GM06990 (cell line): ENCODE measurements around the gene CLRN3.

Experiments used
- DNase-seq: peaks from one replicate; pipeline ENCODE4 v3.0.0-alpha.2; 2011; ENCODE audit not compliant: insufficient read length; ENCODE audit errors: extremely low read depth
- H3K27me3 ChIP-seq: replicated peaks from 2 replicates; pipeline ENCODE4 v1.6.0; 2011; ENCODE audit warnings: low read length; ENCODE audit not compliant: control insufficient read depth, insufficient read depth
- H3K36me3 ChIP-seq: 2 replicates; pipeline ENCODE4 v1.5.1; 2011; ENCODE audit warnings: low read length; ENCODE audit not compliant: control insufficient read depth, insufficient read depth
- H3K4me3 ChIP-seq: replicated peaks from 2 replicates; pipeline ENCODE4 v1.5.1; 2011; ENCODE audit warnings: low read depth, mild to moderate bottlenecking, control low read depth, low read length
- TF ChIP-seq, protein P1 (sequence below): IDR thresholded peaks from 2 replicates; pipeline ENCODE4 v1.5.1; 2011; ENCODE audit warnings: low read length, control low read depth, mild to moderate bottlenecking, inconsistent platforms; ENCODE audit not compliant: insufficient read depth, poor library complexity, severe bottlenecking

Gene CLRN3

DNA sequence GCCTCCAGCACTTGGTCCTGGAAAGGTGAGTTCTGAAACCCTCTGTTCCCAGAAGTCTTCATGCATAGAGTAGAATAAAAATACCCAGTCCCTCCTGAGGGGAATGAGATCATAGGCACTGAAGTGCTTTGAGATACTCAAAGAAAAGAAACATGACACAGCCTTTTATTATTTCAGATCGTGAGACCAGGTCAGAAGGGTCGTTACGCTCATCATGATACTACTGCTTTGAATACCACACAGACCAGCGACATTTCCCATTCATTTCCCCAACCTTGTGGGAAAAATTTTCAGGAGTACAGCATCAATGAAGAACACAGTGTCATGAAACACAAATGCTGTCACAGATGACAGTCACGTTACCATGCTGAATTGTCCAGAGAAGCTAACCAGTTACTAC lies 15.0 kb downstream of the CLRN3 start:
- Histone ChIP-seq H3K4me3 (no peak overlapping the region), H3K27me3 (no peaks in the 10 kb centered on the region; the same call in 1 of the 2 replicates), H3K36me3 (no peaks in the 10 kb centered on the region)
- TF ChIP-seq, protein P1, sequence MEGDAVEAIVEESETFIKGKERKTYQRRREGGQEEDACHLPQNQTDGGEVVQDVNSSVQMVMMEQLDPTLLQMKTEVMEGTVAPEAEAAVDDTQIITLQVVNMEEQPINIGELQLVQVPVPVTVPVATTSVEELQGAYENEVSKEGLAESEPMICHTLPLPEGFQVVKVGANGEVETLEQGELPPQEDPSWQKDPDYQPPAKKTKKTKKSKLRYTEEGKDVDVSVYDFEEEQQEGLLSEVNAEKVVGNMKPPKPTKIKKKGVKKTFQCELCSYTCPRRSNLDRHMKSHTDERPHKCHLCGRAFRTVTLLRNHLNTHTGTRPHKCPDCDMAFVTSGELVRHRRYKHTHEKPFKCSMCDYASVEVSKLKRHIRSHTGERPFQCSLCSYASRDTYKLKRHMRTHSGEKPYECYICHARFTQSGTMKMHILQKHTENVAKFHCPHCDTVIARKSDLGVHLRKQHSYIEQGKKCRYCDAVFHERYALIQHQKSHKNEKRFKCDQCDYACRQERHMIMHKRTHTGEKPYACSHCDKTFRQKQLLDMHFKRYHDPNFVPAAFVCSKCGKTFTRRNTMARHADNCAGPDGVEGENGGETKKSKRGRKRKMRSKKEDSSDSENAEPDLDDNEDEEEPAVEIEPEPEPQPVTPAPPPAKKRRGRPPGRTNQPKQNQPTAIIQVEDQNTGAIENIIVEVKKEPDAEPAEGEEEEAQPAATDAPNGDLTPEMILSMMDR: no peak
- DNase-seq: no peak

DNA sequence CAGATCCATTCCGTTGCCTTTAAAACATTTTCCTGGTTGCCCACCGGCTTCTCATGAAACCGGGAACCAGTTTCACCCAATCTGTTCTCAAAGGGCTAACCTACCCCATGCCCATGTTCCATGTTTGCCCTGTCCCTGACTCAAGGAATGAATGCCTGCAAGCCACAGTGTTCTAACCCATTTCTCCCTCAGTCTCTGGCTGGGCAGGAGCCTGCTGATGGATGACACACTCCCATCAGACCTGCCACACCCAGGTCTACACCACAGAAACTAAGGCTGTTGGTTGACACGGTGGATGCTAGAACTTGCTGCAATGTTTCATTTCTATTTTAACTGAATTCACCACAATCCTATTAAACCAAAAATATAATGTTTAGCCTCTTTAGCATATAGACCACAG lies 15.6 kb downstream of the CLRN3 start:
- Histone ChIP-seq H3K36me3 (no peaks in the 10 kb centered on the region), H3K27me3 (peaks cover 1% of the 10 kb centered on the region; the same call in 1 of the 2 replicates), H3K4me3 (no peak overlapping the region)
- no peak for DNase-seq
- TF ChIP-seq, protein P1: no peak

DNA sequence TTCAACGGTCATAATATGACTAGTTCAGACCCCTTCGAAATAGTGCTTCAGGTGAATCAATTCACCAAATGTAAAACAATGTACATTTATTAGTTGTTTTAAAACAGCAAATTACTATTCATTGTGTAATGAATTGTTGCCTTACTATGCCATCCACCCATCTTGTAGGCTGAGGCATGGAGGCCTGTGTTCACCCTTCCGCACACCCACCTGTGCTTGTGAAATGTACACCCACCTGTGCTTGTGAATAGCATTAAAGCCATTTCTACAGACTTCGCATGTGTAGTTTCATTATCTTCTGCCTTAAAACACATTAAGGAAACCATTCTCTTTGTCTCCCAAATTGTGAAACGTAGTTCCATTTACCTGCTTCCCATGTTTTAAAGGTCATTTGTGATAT lies 16.8 kb downstream of the CLRN3 start:
- no peak overlapping the region for H3K4me3 ChIP-seq
- TF ChIP-seq, protein P1: no peak
- DNase-seq: no peak
- no peaks in the 10 kb centered on the region for H3K36me3 ChIP-seq
- peaks cover 1% of the 10 kb centered on the region; the same call in 1 of the 2 replicates for H3K27me3 ChIP-seq

DNA sequence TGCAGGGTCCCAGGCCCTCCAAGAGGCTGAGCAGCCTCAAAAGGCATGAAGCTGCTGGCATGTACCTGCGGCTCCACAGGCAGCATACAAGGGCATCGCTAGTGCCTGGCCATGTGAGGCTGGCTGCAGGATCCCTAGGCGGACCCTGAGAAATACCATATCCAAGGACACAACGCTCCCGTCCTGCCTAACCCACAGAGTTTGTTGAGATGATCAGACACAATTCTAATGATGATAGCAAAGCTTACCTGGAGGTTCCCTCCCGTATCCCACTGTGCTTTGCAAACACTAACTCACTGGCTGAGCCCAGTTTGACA lies 17.3 kb downstream of the CLRN3 start:
- Histone ChIP-seq H3K4me3 (no peak overlapping the region), H3K36me3 (no peaks in the 10 kb centered on the region), H3K27me3 (peaks cover 1% of the 10 kb centered on the region; the same call in 1 of the 2 replicates)
- TF ChIP-seq, protein P1: no peak
- DNase-seq: no peak

DNA sequence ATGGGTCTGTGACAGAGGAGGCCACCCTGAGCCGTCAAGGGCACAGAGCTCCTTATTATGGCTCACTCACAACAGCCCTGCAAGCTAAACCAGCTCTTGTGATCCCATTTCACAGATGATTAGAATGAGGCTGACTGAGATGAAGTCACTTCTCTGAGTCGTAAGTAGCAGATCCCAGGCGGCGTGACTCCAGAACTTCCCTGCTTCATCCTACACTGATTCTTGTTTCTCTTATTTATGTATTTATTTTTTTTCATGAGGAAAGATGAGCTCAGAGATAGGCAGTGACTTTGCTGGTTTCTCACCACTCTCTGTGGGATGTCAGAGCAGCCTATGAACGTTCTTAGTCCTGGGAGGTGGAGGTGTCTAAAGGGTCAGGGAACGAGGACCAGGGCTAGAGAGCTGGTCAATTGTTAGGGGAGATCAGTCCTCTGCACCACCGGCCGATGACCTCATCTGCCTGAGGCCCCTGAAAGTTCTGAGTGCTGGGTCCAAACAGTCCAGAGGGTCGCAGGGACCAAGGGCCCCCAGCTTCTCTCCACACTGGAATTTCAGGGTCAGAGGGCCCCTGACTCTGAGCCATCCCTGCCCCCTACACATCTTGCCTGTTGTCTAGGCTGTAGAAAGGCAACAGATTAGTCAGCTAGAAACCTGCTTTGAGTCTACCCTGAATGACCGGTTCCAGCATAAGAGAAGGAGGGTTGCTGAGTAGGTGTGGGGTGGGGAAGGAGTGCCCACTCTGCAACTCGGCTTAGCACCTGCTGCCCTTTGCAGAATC lies 17.9 kb downstream of the CLRN3 start:
- Histone ChIP-seq H3K4me3 (no peak overlapping the region), H3K27me3 (peaks cover 1% of the 10 kb centered on the region; the same call in 1 of the 2 replicates), H3K36me3 (no peaks in the 10 kb centered on the region)
- no peak for DNase-seq
- TF ChIP-seq, protein P1: no peak
